K562 (cell line): ENCODE measurements around the gene BCAN. TPM values are rescaled to one million over a fixed set of nuclear protein-coding genes. Genes with fewer than 3 reads are reported as not detected.

ENCODE experiments used
- HDAC8 ChIP-seq: fragments of 450-650 bp; IDR thresholded peaks from 2 replicates; pipeline ENCODE4 v1.6.1; 2016; ENCODE audit warnings: mild to moderate bottlenecking, missing genetic modification characterization, moderate library complexity, missing compliant biosample characterization
- JUN ChIP-seq, 2 experiments: sonication (generic) in 1 of 2; formaldehyde crosslinking in 1 of 2; IDR thresholded peaks; 2 replicates each; pipeline versions ENCODE4 v1.6.1 to v1.8.0; 2012 to 2022; ENCODE audit warnings: borderline replicate concordance in 2 of 2, mild to moderate bottlenecking in 2 of 2, improper control_type of control experiment in 1 of 2, low read depth in 1 of 2, low read length in 1 of 2, missing genetic modification reagents in 1 of 2
- MCM2 ChIP-seq: fragments of 450-650 bp; IDR thresholded peaks from 2 replicates; pipeline ENCODE4 v1.6.1; 2017; ENCODE audit warnings: low read depth, mild to moderate bottlenecking
- NBN ChIP-seq: fragments of 450-650 bp; IDR thresholded peaks from 2 replicates; pipeline ENCODE4 v1.6.1; 2016; ENCODE audit warnings: low read depth, mild to moderate bottlenecking
- NFE2L1 ChIP-seq: fragments of 450-650 bp; IDR thresholded peaks from 2 replicates; pipeline ENCODE4 v1.6.1; 2016; ENCODE audit warnings: missing genetic modification characterization, low read depth, mild to moderate bottlenecking, missing compliant biosample characterization, moderate library complexity, borderline replicate concordance
- NFXL1 ChIP-seq: fragments of 450-650 bp; formaldehyde crosslinking; IDR thresholded peaks from 2 replicates; pipeline ENCODE4 v1.4.0; 2021; ENCODE audit warnings: mild to moderate bottlenecking
- NR4A1 ChIP-seq, 2 experiments: fragments of 250-450 bp in 1 of 2; fragments of 450-650 bp in 1 of 2; sonication (Bioruptor Pico) in 1 of 2; IDR thresholded peaks; 2 replicates each; pipeline versions ENCODE4 v1.4.0 to v1.6.1; 2016 to 2020; ENCODE audit warnings: mild to moderate bottlenecking in 2 of 2, missing compliant biosample characterization in 1 of 2, missing genetic modification characterization in 1 of 2, moderate library complexity in 1 of 2
- POLR3A ChIP-seq: IDR thresholded peaks from 2 replicates; pipeline ENCODE4 v1.6.1; 2011; ENCODE audit warnings: borderline replicate concordance, mild to moderate bottlenecking, moderate library complexity; ENCODE audit not compliant: insufficient read length, insufficient read depth; ENCODE audit errors: extremely low read depth
- POLR3G ChIP-seq: IDR thresholded peaks from 2 replicates; pipeline ENCODE4 v1.6.1; 2011; ENCODE audit not compliant: insufficient read length, insufficient replicate concordance; ENCODE audit errors: extremely low read depth
- PTRF ChIP-seq: fragments of 450-650 bp; IDR thresholded peaks from 2 replicates; pipeline ENCODE4 v1.6.1; 2016; ENCODE audit warnings: mild to moderate bottlenecking, missing genetic modification characterization, missing compliant biosample characterization
- SIX5 ChIP-seq, 2 experiments: IDR thresholded peaks; 2 replicates each; pipeline ENCODE4 v1.6.1; 2011; ENCODE audit warnings: low read length in 2 of 2, borderline replicate concordance in 1 of 2, low read depth in 1 of 2, mild to moderate bottlenecking in 1 of 2, moderate library complexity in 1 of 2; ENCODE audit not compliant: insufficient read depth in 1 of 2
- SMAD4 ChIP-seq: fragments of 250-450 bp; sonication (Bioruptor Pico); conservative IDR thresholded peaks from 2 replicates; pipeline ENCODE4 v1.8.0; 2021; ENCODE audit warnings: inconsistent platforms, mild to moderate bottlenecking, moderate library complexity
- SRF ChIP-seq, 2 experiments: fragments of 250-450, 450-650 bp in 1 of 2; sonication (Bioruptor Pico) in 1 of 2; sonication (generic) in 1 of 2; formaldehyde crosslinking; IDR thresholded peaks; 2 replicates each; pipeline versions ENCODE4 v1.5.0 to v1.5.1; 2020 to 2022; ENCODE audit warnings: mild to moderate bottlenecking in 1 of 2, missing genetic modification reagents in 1 of 2
- TBP ChIP-seq: optimal IDR thresholded peaks from 2 replicates; pipeline ENCODE3; 2011; ENCODE audit warnings: low read depth, low read length, improper control_type of control experiment
- TEAD2 ChIP-seq: fragments of 450-650 bp; IDR thresholded peaks from 2 replicates; pipeline ENCODE4 v1.6.1; 2016; ENCODE audit warnings: missing genetic modification characterization, control low read depth, missing compliant biosample characterization
- ZC3H4 ChIP-seq: sonication (generic); formaldehyde crosslinking; IDR thresholded peaks from 2 replicates; pipeline ENCODE4 v1.9.0; 2021; ENCODE audit warnings: missing genetic modification reagents, borderline replicate concordance
- ZHX1 ChIP-seq: fragments of 150-350 bp; conservative IDR thresholded peaks from 2 replicates; pipeline ENCODE4 v1.6.1; 2014; ENCODE audit warnings: low read length
- polyA plus RNA-seq, 8 experiments: library from polyadenylated mRNA; depleted of rRNA in 4 of 8; stranded (reverse) in 5 of 8; unstranded in 3 of 8; fragments of >200 nt; fragmentation: Nextera tagmentation in 2 of 8; fragmentation: Illumina TruSeq in 1 of 8; extraction: Ambion mirVana in 2 of 8; extraction: Trizol in 1 of 8; gene quantifications; 2 replicates each; pipeline versions ENCODE4 v1.2.1 to v1.2.3, GENCODE V29; 2011 to 2014; ENCODE audit warnings: inconsistent platforms in 1 of 8, missing spikeins in 1 of 8
- total RNA-seq, 7 experiments: library from RNA; depleted of rRNA in 6 of 7; stranded (reverse); fragments of >200 nt in 6 of 7; fragmentation: Illumina TruSeq in 2 of 7; extraction: Trizol in 2 of 7; gene quantifications; 2 replicates each; pipeline versions ENCODE4 v1.2.1 to v1.2.3, GENCODE V29; 2011 to 2021; ENCODE audit warnings: low replicate concordance in 1 of 7
- TF ChIP-seq, protein P1 (sequence below): fragments of 200-400 bp; formaldehyde crosslinking; IDR thresholded peaks from 2 replicates; pipeline ENCODE4 v1.6.1; 2017; ENCODE audit warnings: mild to moderate bottlenecking, low read depth, low read length, moderate library complexity
- TF ChIP-seq, protein P2 (sequence below): fragments of 450-650 bp; formaldehyde crosslinking; IDR thresholded peaks from 2 replicates; pipeline ENCODE4 v1.4.0; 2020; ENCODE audit warnings: mild to moderate bottlenecking, moderate library complexity

Gene BCAN
- total and polyA plus RNA-seq, 9 of the 15 experiments (the other 6 are each of a cell fraction or from before 2014, with no cell fraction given) = 0.04 to 0.33 (median 0.14) TPM; not detected in 5

- TF ChIP-seq NR4A1 (CRISPR knock-in tag; IDR thresholded peaks at IDR 0.05) (no peak), NR4A1 (tag; IDR thresholded peaks at IDR 0.05) (peak; percentile 95), ZC3H4 (CRISPR knock-in tag) (no peak), ZHX1 (no peak), MCM2 (no peak), TBP (peak; percentile 61), HDAC8 (peak; percentile 84), POLR3A (no peak), POLR3G (no peak), SRF (CRISPR knock-in tag; IDR thresholded peaks at IDR 0.05) (peak in 1 of 2 experiments; percentile 71; a peak in 1 of 4 replicates), JUN (IDR thresholded peaks at IDR 0.05; ENCODE audit: borderline replicate concordance, low read depth, low read length) (peak; percentile 30; the same call in 1 of the 2 replicates), JUN (CRISPR knock-in tag; IDR thresholded peaks at IDR 0.05; ENCODE audit: borderline replicate concordance) (no peak), NBN (peak; percentile 64; the same call in 1 of the 2 replicates), SMAD4 (CRISPR knock-in tag) (peak; percentile 75), NFE2L1 (tag) (peak; percentile 26; the same call in 1 of the 2 replicates), PTRF (tag) (peak; percentile 86), SIX5 (IDR thresholded peaks at IDR 0.05; ENCODE audit: borderline replicate concordance in 1 of 2, insufficient read depth in 1 of 2, low read depth in 1 of 2, low read length in 2 of 2) (no peak), NFXL1 (no peak), TEAD2 (tag) (no peak)
- TF ChIP-seq, protein P1, sequence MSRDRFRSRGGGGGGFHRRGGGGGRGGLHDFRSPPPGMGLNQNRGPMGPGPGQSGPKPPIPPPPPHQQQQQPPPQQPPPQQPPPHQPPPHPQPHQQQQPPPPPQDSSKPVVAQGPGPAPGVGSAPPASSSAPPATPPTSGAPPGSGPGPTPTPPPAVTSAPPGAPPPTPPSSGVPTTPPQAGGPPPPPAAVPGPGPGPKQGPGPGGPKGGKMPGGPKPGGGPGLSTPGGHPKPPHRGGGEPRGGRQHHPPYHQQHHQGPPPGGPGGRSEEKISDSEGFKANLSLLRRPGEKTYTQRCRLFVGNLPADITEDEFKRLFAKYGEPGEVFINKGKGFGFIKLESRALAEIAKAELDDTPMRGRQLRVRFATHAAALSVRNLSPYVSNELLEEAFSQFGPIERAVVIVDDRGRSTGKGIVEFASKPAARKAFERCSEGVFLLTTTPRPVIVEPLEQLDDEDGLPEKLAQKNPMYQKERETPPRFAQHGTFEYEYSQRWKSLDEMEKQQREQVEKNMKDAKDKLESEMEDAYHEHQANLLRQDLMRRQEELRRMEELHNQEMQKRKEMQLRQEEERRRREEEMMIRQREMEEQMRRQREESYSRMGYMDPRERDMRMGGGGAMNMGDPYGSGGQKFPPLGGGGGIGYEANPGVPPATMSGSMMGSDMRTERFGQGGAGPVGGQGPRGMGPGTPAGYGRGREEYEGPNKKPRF = no peak
- TF ChIP-seq, protein P2, sequence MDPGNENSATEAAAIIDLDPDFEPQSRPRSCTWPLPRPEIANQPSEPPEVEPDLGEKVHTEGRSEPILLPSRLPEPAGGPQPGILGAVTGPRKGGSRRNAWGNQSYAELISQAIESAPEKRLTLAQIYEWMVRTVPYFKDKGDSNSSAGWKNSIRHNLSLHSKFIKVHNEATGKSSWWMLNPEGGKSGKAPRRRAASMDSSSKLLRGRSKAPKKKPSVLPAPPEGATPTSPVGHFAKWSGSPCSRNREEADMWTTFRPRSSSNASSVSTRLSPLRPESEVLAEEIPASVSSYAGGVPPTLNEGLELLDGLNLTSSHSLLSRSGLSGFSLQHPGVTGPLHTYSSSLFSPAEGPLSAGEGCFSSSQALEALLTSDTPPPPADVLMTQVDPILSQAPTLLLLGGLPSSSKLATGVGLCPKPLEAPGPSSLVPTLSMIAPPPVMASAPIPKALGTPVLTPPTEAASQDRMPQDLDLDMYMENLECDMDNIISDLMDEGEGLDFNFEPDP (CRISPR knock-in tag) = 0 out of 2 replicates have a peak, but pooled peaks have one; percentile 16
Observed at GRCh38 chr1:156693848-156694689, 52.2 kb downstream of the BCAN start (continued).
